Measurements from ENCODE around the gene SUMO2.

The SUMO2 gene

GRCh38 chr17:75125984-75126383, 56.8 kb downstream of the SUMO2 start:
- TF ChIP-seq CTCF (IDR thresholded peaks at IDR 0.05; ENCODE audit: borderline replicate concordance, insufficient read depth, low read depth, low read length) = no peak
- H3K4me3 ChIP-seq (ENCODE audit: low read depth, low read length) = no peak overlapping the region

GRCh38 chr17:75124819-75125162, 58.0 kb downstream of the SUMO2 start:
- no peak for TF ChIP-seq CTCF (IDR thresholded peaks at IDR 0.05; ENCODE audit: borderline replicate concordance, insufficient read depth, low read depth, low read length)
- no peak overlapping the region for H3K4me3 ChIP-seq (ENCODE audit: low read depth, low read length)

- TF ChIP-seq CTCF (IDR thresholded peaks at IDR 0.05; ENCODE audit: borderline replicate concordance, insufficient read depth, low read depth, low read length) = no peak
- H3K4me3 ChIP-seq (ENCODE audit: low read depth, low read length) = no peak overlapping the region
Observed at GRCh38 chr17:75124041-75124818, 58.5 kb downstream of the SUMO2 start.

GRCh38 chr17:75118307-75118706, 64.5 kb downstream of the SUMO2 start:
- no peak for TF ChIP-seq CTCF (IDR thresholded peaks at IDR 0.05; ENCODE audit: borderline replicate concordance, insufficient read depth, low read depth, low read length)

GRCh38 chr17:75116737-75117136, 66.0 kb downstream of the SUMO2 start:
- TF ChIP-seq CTCF (IDR thresholded peaks at IDR 0.05; ENCODE audit: borderline replicate concordance, insufficient read depth, low read depth, low read length) = no peak
- H3K4me3 ChIP-seq (ENCODE audit: low read depth, low read length) = no peak overlapping the region

More at GRCh38 chr17:75118307-75118706, 64.5 kb downstream of the SUMO2 start:
- no peak overlapping the region for H3K4me3 ChIP-seq (ENCODE audit: low read depth, low read length)
